SKM-1 treated with dmso at 0.1 percent for 144 hours (cell line): ENCODE measurements around the gene DAP.
"Not testable (repeated sequence)": the region's sequence is repeated elsewhere in the genome, so short reads cannot be mapped to it uniquely, and the experiment has no call there.

ENCODE experiments used
- DNase-seq: peaks from one replicate; lab custom pipeline; 2025; ENCODE audit not compliant: unreplicated experiment; lab: John Stamatoyannopoulos, UW

DAP gene

GRCh38 chr5:10735569-10736276 lies 25.3 kb downstream of the DAP start:
- peak; percentile 19 for DNase-seq

- no peak for DNase-seq
These were observed 26.1 kb downstream of the DAP start for GRCh38 chr5:10734832-10735523.

GRCh38 chr5:10734037-10734709 lies 26.9 kb downstream of the DAP start:
- DNase-seq, result no peak

GRCh38 chr5:10733426-10733825 lies 27.6 kb downstream of the DAP start:
- DNase-seq, result no peak

- no peak for DNase-seq
These were observed 29.1 kb downstream of the DAP start for GRCh38 chr5:10731913-10732312.

- DNase-seq, result no peak
These were observed 31.0 kb downstream of the DAP start for GRCh38 chr5:10730043-10730351.

- peak; percentile 16 for DNase-seq
These were observed 31.6 kb downstream of the DAP start for GRCh38 chr5:10729320-10730042.

GRCh38 chr5:10728679-10729078 lies 32.4 kb downstream of the DAP start:
- DNase-seq, result no peak

- no peak for DNase-seq
These were observed 33.2 kb downstream of the DAP start for GRCh38 chr5:10727861-10728260.

- DNase-seq, result no peak
These were observed 34.0 kb downstream of the DAP start for GRCh38 chr5:10726913-10727517.

GRCh38 chr5:10726179-10726912 lies 34.7 kb downstream of the DAP start:
- DNase-seq, result no peak

- no peak for DNase-seq
These were observed 35.4 kb downstream of the DAP start for GRCh38 chr5:10725636-10726035.

GRCh38 chr5:10724781-10725507 lies 36.1 kb downstream of the DAP start:
- DNase-seq, result no peak

GRCh38 chr5:10723514-10723913 lies 37.5 kb downstream of the DAP start:
- no peak for DNase-seq

GRCh38 chr5:10720766-10721165 lies 40.3 kb downstream of the DAP start:
- DNase-seq, result not testable (repeated sequence)

GRCh38 chr5:10719965-10720364 lies 41.1 kb downstream of the DAP start:
- no peak for DNase-seq

- DNase-seq, result not testable (repeated sequence)
These were observed 42.4 kb downstream of the DAP start for GRCh38 chr5:10718617-10719016.

GRCh38 chr5:10716825-10717224 lies 44.2 kb downstream of the DAP start:
- DNase-seq, result not testable (repeated sequence)

GRCh38 chr5:10715605-10716290 lies 45.3 kb downstream of the DAP start:
- DNase-seq, result no peak
